Measurements from ENCODE around the gene ABHD2.
"Not testable (repeated sequence)": the region's sequence is repeated elsewhere in the genome, so short reads cannot be mapped to it uniquely, and the experiment has no call there.

The ABHD2 gene

GRCh38 chr15:89075101-89075640 is 13.1 kb upstream of the ABHD2 start:
- no peak for DNase-seq (ENCODE audit: low spot score)

DNA sequence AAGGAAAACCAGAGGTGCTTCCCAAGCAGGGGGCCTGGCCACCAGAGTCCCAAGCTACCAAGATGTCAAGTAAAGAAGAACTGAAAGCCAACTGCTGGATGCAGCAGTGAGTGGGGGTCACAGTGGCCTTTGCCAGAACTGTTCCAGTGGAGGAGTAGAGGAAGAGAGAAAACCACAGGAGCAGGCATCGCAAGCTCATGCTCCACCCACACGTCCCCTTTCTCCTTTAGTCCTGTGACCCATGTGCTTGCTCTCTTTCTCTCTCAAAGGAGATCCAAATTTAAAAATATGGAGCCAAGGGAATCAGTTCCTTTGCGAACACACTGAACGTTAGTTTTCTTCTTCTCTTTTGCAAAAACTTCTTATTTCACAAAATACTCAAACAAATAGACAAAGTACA is 12.4 kb upstream of the ABHD2 start:
- no peak for DNase-seq (ENCODE audit: low spot score)

DNA sequence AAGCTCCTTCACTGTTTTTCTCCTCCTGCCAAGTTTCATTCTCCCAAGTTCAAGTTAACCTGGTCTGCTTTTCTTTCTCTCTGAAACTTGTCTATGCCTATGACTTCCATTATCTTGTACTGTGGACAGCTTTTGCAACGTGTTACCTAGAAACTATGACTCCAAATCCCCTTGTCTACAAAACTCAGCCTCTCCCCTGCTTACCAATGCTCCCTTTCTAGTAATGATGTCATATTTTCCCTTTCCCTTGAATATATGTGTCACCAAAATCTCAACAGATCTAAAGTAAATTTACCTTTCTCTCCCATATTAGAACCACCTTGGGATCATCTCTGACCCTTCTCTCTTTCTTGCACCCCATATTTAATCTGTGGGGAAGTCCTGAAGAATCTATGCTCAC is 10.5 kb upstream of the ABHD2 start:
- no peak for DNase-seq (ENCODE audit: low spot score)

GRCh38 chr15:89078851-89079810 is 9.1 kb upstream of the ABHD2 start:
- no peak for DNase-seq (ENCODE audit: low spot score)

- DNase-seq (ENCODE audit: low spot score) = no peak
These were observed 6.4 kb upstream of the ABHD2 start for GRCh38 chr15:89081878-89082277.

- no peak for DNase-seq (ENCODE audit: low spot score)
These were observed 5.0 kb upstream of the ABHD2 start for GRCh38 chr15:89083246-89083645.

DNA sequence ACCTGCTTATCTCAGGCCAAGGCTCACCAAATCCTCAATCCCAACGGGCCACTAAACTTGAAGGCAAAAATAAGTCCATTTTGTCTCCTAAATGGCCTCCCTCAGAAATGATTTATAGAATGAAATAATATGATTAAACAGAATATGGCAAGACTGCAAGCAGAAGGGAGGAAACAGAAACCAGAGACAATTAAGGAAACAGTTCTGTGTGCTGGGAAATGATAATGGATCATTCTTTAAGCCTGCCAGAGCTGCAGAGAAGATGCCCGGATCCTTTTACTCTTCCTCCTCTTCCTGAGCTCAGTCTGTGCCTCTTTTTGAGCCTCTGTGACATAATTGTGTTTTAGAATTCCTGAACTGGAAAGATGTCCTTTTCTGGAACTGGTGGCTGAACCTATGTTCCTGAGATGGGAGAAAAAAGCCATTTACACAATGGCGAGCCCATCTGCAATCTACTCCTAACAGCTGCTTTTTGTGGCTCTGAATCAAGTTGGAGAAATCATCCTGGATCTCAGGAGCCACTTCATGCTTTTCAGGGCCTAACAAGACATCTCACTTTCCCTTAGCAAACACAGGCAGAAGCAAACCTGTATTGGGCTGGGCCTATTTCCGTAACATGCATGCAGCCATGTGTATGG is 2.8 kb upstream of the ABHD2 start:
- DNase-seq (ENCODE audit: low spot score) = no peak

GRCh38 chr15:89085933-89086332 is 2.3 kb upstream of the ABHD2 start:
- not testable (repeated sequence) for DNase-seq (ENCODE audit: low spot score)

- DNase-seq (ENCODE audit: low spot score) = not testable (repeated sequence)
These were observed 1.9 kb upstream of the ABHD2 start for GRCh38 chr15:89086390-89086789.

DNA sequence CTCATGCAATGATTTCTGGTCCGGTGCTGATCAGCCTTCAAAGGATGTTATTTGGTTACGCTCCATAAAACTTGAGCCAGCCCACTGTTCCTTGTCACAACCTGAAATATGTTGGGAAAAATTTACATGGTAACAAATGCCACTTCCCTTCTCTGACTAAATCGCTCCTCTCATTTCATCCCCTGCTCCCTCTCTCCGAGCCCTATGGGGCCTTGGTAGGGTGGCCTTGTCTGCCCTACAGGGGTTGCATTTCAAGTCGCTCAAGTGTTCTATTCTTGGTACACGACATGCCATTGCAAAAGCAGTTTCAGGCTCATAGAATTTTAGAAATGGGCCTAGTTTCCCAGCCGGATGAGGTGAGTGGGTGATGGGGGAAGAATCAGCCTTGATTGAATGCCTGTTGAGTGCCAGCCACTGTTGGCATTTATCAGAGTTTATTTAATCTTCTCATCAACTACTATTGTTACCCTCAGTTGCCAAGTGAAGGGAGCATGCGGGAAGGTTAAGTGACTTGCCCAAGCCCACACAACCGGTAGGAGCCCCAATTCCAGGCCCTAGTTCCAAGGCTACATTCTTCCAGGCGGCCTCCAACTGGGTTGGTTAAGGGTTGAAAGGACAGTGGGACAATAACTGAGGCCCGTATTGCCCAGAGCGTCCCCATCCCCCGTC is 961 bp upstream of the ABHD2 start:
- DNase-seq (ENCODE audit: low spot score) = no peak

GRCh38 chr15:89088605-89089315 is 504 bp downstream of the ABHD2 start:
- DNase-seq (ENCODE audit: low spot score) = no peak

GRCh38 chr15:89089316-89090230 is 1.3 kb downstream of the ABHD2 start:
- no peak for DNase-seq (ENCODE audit: low spot score)

- no peak for DNase-seq (ENCODE audit: low spot score)
These were observed 2.8 kb downstream of the ABHD2 start for GRCh38 chr15:89090791-89091626.

DNA sequence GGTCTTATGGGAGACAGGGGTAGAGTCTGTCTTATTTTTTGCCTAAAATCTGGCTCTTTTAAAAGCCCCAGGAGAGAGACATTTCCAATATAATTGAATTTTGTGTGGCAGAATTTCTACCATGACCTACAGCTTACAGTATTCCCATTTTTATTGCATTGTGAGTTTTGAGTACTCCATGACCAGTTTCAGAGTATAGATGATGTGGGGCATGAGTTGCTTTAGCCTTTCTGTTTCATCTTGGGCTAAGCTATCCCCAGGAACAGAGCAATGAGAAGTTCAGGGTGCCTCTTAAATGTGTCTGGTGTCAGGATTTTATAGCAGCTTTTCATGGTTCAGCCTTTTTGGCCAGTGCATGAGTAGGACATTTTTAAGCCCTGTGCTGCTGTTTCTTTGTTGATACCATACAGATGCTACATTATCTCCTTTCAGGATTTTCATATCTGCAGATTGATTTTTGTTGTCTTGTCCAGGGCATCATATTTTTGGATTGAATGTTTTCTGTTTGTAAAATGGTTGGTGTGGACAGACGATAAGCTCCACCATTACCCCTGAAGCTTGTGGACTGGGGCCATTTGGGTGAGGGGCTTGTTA is 3.5 kb downstream of the ABHD2 start:
- DNase-seq (ENCODE audit: low spot score) = no peak

DNA sequence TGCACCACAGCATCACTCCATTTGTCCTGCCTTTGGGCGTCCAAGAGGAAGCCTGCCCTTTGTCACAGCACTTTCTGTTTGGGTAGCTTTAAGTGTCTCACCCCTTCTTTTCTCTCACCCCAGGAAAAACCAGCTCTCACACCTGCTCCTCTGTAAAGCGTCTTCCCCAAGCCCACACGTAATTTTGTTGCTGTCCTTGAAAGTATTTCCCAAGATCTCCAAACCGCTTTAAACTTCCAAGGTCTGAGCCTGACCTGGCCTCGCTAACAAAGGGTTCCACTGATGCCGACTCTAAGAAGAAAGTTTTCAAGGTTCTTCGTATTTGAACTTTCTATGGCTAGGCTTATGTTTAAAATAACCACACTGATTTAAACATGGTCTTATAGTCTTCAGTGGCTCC is 5.3 kb downstream of the ABHD2 start:
- no peak for DNase-seq (ENCODE audit: low spot score)

GRCh38 chr15:89095073-89095472 is 6.8 kb downstream of the ABHD2 start:
- no peak for DNase-seq (ENCODE audit: low spot score)

DNA sequence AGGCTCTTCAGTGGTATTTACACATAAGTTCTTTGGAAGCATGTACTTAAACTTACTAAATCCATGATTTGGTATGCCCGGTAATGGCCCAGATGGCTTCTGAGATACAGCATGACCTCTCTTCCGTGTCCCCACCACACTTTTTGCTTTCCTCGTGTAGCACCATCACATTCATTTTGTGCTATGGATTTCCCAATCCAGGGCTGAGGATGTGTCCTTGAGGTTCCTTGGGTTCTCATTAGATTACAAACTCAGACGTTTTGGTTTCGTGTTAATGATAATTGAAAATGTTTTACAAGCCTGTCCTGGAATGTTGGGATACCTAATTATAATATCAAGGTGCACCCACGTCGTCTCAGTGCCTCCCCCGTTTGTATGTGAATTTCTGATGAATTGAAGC is 7.3 kb downstream of the ABHD2 start:
- no peak for DNase-seq (ENCODE audit: low spot score)

- DNase-seq (ENCODE audit: low spot score) = no peak
These were observed 8.4 kb downstream of the ABHD2 start for GRCh38 chr15:89096664-89097063.

DNA sequence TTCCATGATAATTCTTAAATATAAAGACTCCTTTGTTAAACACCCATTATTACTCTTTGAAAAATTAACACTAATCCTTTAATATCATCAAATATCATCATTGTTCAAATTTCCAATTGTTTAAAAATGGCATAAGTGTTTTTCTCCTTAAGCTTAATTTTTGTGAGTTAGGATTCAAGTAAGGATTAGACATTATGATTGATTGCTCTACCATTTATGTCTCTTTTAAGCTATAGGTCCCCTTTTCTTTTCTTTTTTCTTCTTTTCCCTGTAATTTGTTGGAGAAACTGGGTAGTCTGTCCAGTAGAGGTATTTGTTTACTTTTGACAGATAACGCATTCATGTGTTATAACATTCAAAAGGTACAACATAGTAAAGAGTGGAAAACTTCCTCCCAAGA is 9.1 kb downstream of the ABHD2 start:
- no peak for DNase-seq (ENCODE audit: low spot score)

- DNase-seq (ENCODE audit: low spot score) = no peak
These were observed 10.0 kb downstream of the ABHD2 start for GRCh38 chr15:89098281-89098680.

Measured in HuH-7 (cell line).